Neural progenitor cell (in vitro differentiated cells): ENCODE measurements around the gene DNAI2.

Source experiments
- EZH2 ChIP-seq: fragments of 200-600 bp; sonication (generic); IDR thresholded peaks from 2 replicates; pipeline ENCODE4 v1.6.1; 2017; ENCODE audit warnings: antibody characterized with exemption, mild to moderate bottlenecking, moderate library complexity
- EZH2phosphoT487 ChIP-seq: fragments of 200-600 bp; sonication (generic); IDR thresholded peaks from 2 replicates; pipeline ENCODE4 v1.6.1; 2017; ENCODE audit warnings: antibody characterized with exemption
- TF ChIP-seq, protein P1 (sequence below): fragments of 200-600 bp; sonication (generic); IDR thresholded peaks from 2 replicates; pipeline ENCODE4 v1.5.1; 2017; ENCODE audit warnings: antibody characterized with exemption, mild to moderate bottlenecking

- TF ChIP-seq, protein P1, sequence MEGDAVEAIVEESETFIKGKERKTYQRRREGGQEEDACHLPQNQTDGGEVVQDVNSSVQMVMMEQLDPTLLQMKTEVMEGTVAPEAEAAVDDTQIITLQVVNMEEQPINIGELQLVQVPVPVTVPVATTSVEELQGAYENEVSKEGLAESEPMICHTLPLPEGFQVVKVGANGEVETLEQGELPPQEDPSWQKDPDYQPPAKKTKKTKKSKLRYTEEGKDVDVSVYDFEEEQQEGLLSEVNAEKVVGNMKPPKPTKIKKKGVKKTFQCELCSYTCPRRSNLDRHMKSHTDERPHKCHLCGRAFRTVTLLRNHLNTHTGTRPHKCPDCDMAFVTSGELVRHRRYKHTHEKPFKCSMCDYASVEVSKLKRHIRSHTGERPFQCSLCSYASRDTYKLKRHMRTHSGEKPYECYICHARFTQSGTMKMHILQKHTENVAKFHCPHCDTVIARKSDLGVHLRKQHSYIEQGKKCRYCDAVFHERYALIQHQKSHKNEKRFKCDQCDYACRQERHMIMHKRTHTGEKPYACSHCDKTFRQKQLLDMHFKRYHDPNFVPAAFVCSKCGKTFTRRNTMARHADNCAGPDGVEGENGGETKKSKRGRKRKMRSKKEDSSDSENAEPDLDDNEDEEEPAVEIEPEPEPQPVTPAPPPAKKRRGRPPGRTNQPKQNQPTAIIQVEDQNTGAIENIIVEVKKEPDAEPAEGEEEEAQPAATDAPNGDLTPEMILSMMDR: no peak
- no peak for TF ChIP-seq EZH2
- no peak for TF ChIP-seq EZH2phosphoT487
These were observed 44.4 kb downstream of the DNAI2 start for GRCh38 chr17:74318391-74318790.
